ENCODE data around the gene ARMH1.

The ARMH1 gene

GRCh38 chr1:44714944-44715571 is 40.5 kb downstream of the ARMH1 start:
- TF ChIP-seq CTCF (IDR thresholded peaks at IDR 0.05; ENCODE audit: control extremely low read depth, extremely low read depth, low read depth, missing control alignments): peak; percentile 87
- ChIA-PET CTCF (interaction anchor here (0.7 to 9.2 kb wide), 8 partner anchors 9 to 588 kb away, joined by 3 to 69 read pairs (median 4); partner anchors contain the start of gene RNU5D-1), POLR2A (no interaction called here)
- DNase-seq (ENCODE audit: extremely low spot score): peak; percentile 77

GRCh38 chr1:44717156-44717555 is 42.6 kb downstream of the ARMH1 start:
- CTCF ChIA-PET: interaction anchor here (1.1 to 9.2 kb wide), 12 partner anchors 8 to 586 kb away, joined by 3 to 69 read pairs (median 4); partner anchors contain the start of gene RNU5D-1
- DNase-seq (ENCODE audit: extremely low spot score): no peak
- no peak for TF ChIP-seq CTCF (IDR thresholded peaks at IDR 0.05; ENCODE audit: control extremely low read depth, extremely low read depth, low read depth, missing control alignments)
- POLR2A ChIA-PET: interaction anchor here (0.8 kb wide), 1 partner anchor 586 kb away, joined by 4 read pairs; no protein-coding TSS in a partner anchor

GRCh38 chr1:44717653-44718052 is 43.1 kb downstream of the ARMH1 start:
- CTCF ChIA-PET: interaction anchor here (1.0 to 9.2 kb wide), 14 partner anchors 9 to 586 kb away, joined by 3 to 69 read pairs (median 4); partner anchors contain the start of gene RNU5D-1
- POLR2A ChIA-PET: interaction anchor here (0.8 kb wide), 1 partner anchor 586 kb away, joined by 4 read pairs; no protein-coding TSS in a partner anchor
- no peak for DNase-seq (ENCODE audit: extremely low spot score)
- no peak for TF ChIP-seq CTCF (IDR thresholded peaks at IDR 0.05; ENCODE audit: control extremely low read depth, extremely low read depth, low read depth, missing control alignments)

GRCh38 chr1:44718091-44718490 is 43.6 kb downstream of the ARMH1 start:
- no peak for DNase-seq (ENCODE audit: extremely low spot score)
- ChIA-PET POLR2A (interaction anchor here (0.7 to 1.5 kb wide), 2 partner anchors 11 to 101 kb away, joined by 6 to 9 read pairs; no protein-coding TSS in a partner anchor), CTCF (interaction anchor here (1.0 to 9.2 kb wide), 13 partner anchors 9 to 75 kb away, joined by 3 to 69 read pairs (median 3); partner anchors contain the start of gene RNU5D-1)
- no peak for TF ChIP-seq CTCF (IDR thresholded peaks at IDR 0.05; ENCODE audit: control extremely low read depth, extremely low read depth, low read depth, missing control alignments)

- POLR2A ChIA-PET: interaction anchor here (1.5 to 3.1 kb wide), 2 partner anchors 23 to 100 kb away, joined by 6 to 28 read pairs; no protein-coding TSS in a partner anchor
- no peak for TF ChIP-seq CTCF (IDR thresholded peaks at IDR 0.05; ENCODE audit: control extremely low read depth, extremely low read depth, low read depth, missing control alignments)
- no peak for DNase-seq (ENCODE audit: extremely low spot score)
- CTCF ChIA-PET: interaction anchor here (0.9 to 9.2 kb wide), 5 partner anchors 8 to 44 kb away, joined by 3 to 69 read pairs (median 9); partner anchors contain the start of gene RNU5D-1
Measured at GRCh38 chr1:44719318-44719717, 44.8 kb downstream of the ARMH1 start.

GRCh38 chr1:44720281-44720680 is 45.8 kb downstream of the ARMH1 start:
- TF ChIP-seq CTCF (IDR thresholded peaks at IDR 0.05; ENCODE audit: control extremely low read depth, extremely low read depth, low read depth, missing control alignments): no peak
- ChIA-PET POLR2A (interaction anchor here (0.6 to 3.1 kb wide), 11 partner anchors 8 to 1070 kb away, joined by 3 to 95 read pairs (median 16); partner anchors contain the start of genes ARMH1, BTBD19, KDM4A and RNU5D-1), CTCF (interaction anchor here (5.2 kb wide), 1 partner anchor 10 kb away, joined by 42 read pairs; the partner anchor contains the start of gene RNU5D-1)
- DNase-seq (ENCODE audit: extremely low spot score): no peak
